K562 (cell line): ENCODE measurements around the gene FERMT3. TPM values are rescaled to one million over a fixed set of nuclear protein-coding genes. Genes with fewer than 3 reads are reported as not detected.

Experiments used
- BHLHE40 ChIP-seq: IDR thresholded peaks from 2 replicates; pipeline ENCODE4 v1.6.1; 2011; ENCODE audit warnings: low read length, improper control_type of control experiment
- CSDE1 ChIP-seq, 2 experiments: fragments of 450-650 bp; IDR thresholded peaks; 2 replicates each; pipeline ENCODE4 v1.6.1; 2016; ENCODE audit warnings: mild to moderate bottlenecking in 1 of 2
- ELF1 ChIP-seq: fragments of 200-800 bp; sonication (Bioruptor generic); IDR thresholded peaks from 2 replicates; pipeline ENCODE4 v1.6.1; 2016; ENCODE audit warnings: missing genetic modification characterization, missing compliant biosample characterization
- HNRNPL ChIP-seq: fragments of 200-400 bp; formaldehyde crosslinking; IDR thresholded peaks from 2 replicates; pipeline ENCODE4 v1.6.1; 2017; ENCODE audit warnings: low read depth, mild to moderate bottlenecking, low read length
- IRF2 ChIP-seq: sonication (generic); formaldehyde crosslinking; IDR thresholded peaks from 2 replicates; pipeline ENCODE4 v1.8.1; 2022; ENCODE audit warnings: mild to moderate bottlenecking, missing genetic modification reagents
- KAT2B ChIP-seq: IDR thresholded peaks from one replicate; pipeline ENCODE4 v1.6.1; 2012; ENCODE audit warnings: low read depth, mild to moderate bottlenecking, control low read depth, inconsistent platforms, low read length, moderate library complexity
- LCOR ChIP-seq: sonication (generic); formaldehyde crosslinking; IDR thresholded peaks from 2 replicates; pipeline ENCODE4 v1.8.0; 2022; ENCODE audit warnings: mild to moderate bottlenecking, missing genetic modification reagents
- NFRKB ChIP-seq: fragments of 450-650 bp; IDR thresholded peaks from 2 replicates; pipeline ENCODE4 v1.6.1; 2016; ENCODE audit warnings: low read depth
- SETDB1 ChIP-seq: IDR thresholded peaks from one replicate; pipeline ENCODE4 v1.6.1; 2012; ENCODE audit warnings: low read length, control low read depth, inconsistent platforms
- SMC3 ChIP-seq: conservative IDR thresholded peaks from 2 replicates; pipeline ENCODE4 v1.6.1; 2011; ENCODE audit warnings: low read depth, low read length, improper control_type of control experiment; ENCODE audit not compliant: insufficient read depth
- SP1 ChIP-seq: sonication (generic); formaldehyde crosslinking; IDR thresholded peaks from 2 replicates; pipeline ENCODE4 v1.8.1; 2022; ENCODE audit warnings: mild to moderate bottlenecking, missing genetic modification reagents
- TEAD2 ChIP-seq: fragments of 450-650 bp; IDR thresholded peaks from 2 replicates; pipeline ENCODE4 v1.6.1; 2016; ENCODE audit warnings: missing genetic modification characterization, control low read depth, missing compliant biosample characterization
- XRCC5 ChIP-seq: fragments of 200-400 bp; formaldehyde crosslinking; IDR thresholded peaks from 2 replicates; pipeline ENCODE4 v1.6.1; 2017; ENCODE audit warnings: low read depth, mild to moderate bottlenecking, low read length
- ZNF41 ChIP-seq: fragments of 250-450 bp; sonication (Bioruptor Pico); conservative IDR thresholded peaks from 2 replicates; pipeline ENCODE4 v1.4.0; 2020; ENCODE audit warnings: mild to moderate bottlenecking
- ZNF561 ChIP-seq: fragments of 450-650 bp; formaldehyde crosslinking; conservative IDR thresholded peaks from 2 replicates; pipeline ENCODE4 v1.4.0; 2020; ENCODE audit warnings: mild to moderate bottlenecking, moderate library complexity
- ZNF780A ChIP-seq: fragments of 250-450 bp; sonication (Bioruptor Pico); IDR thresholded peaks from 2 replicates; pipeline ENCODE4 v1.5.0; 2021; ENCODE audit warnings: mild to moderate bottlenecking
- polyA plus RNA-seq, 8 experiments: library from polyadenylated mRNA; depleted of rRNA in 4 of 8; stranded (reverse) in 5 of 8; unstranded in 3 of 8; fragments of >200 nt; fragmentation: Nextera tagmentation in 2 of 8; fragmentation: Illumina TruSeq in 1 of 8; extraction: Ambion mirVana in 2 of 8; extraction: Trizol in 1 of 8; gene quantifications; 2 replicates each; pipeline versions ENCODE4 v1.2.1 to v1.2.3, GENCODE V29; 2011 to 2014; ENCODE audit warnings: inconsistent platforms in 1 of 8, missing spikeins in 1 of 8
- total RNA-seq, 7 experiments: library from RNA; depleted of rRNA in 6 of 7; stranded (reverse); fragments of >200 nt in 6 of 7; fragmentation: Illumina TruSeq in 2 of 7; extraction: Trizol in 2 of 7; gene quantifications; 2 replicates each; pipeline versions ENCODE4 v1.2.1 to v1.2.3, GENCODE V29; 2011 to 2021; ENCODE audit warnings: low replicate concordance in 1 of 7
- TF ChIP-seq, protein P1 (sequence below), 2 experiments: fragments of 450-650 bp; IDR thresholded peaks; 2 replicates each; pipeline ENCODE4 v1.6.1; 2016; ENCODE audit warnings: mild to moderate bottlenecking in 2 of 2, borderline replicate concordance in 1 of 2, low read depth in 1 of 2, moderate library complexity in 1 of 2
- TF ChIP-seq, protein P2 (sequence below): IDR thresholded peaks from 2 replicates; pipeline ENCODE4 v1.6.1; 2016; ENCODE audit warnings: missing genetic modification characterization, missing compliant biosample characterization

Gene FERMT3
- total and polyA plus RNA-seq, 9 of the 15 experiments (the other 6 are each of a cell fraction or from before 2014, with no cell fraction given), result 3.2 to 275 (median 79.7) TPM

DNA sequence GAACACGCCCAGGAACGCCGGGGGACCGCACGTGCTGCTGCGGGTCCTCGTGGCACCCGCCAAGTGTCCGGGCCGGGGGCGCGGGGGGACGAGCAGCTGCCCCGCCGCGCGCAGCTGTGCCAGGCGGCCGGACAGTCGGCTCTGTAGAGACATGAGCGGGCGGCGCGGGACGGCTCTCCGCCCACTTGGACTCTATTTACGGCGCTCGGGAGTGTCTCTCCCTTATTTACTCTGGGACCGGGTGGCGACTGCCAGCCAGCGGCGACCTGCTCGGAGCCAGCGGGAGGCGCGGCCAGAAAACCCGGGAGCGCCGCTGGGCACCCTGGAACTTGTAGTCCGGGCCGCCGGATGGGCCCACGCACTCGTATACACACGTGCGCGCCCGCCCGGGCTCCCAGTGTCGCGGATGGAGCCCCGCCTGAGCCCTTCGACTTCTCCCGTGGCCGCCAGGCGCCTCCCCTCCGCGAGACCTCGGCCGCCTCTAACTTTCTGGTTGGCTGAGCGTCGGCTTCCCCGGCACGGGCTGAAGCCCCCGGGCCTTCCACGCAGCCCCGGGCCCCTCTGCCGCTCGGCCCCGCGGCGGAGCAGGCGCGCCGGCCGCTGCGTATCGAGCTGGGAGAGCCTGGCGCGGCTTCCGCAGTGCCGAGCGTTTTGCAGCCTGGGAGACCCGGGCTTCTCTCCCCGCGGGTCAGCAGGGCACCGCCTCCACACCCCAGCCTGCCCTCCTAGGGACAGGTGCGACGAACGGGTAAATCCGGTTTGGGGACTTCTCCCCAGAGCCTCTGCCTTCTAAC lies 40.5 kb upstream of the FERMT3 start, which contains the start of gene MACROD1 (continued):
- TF ChIP-seq, protein P1, sequence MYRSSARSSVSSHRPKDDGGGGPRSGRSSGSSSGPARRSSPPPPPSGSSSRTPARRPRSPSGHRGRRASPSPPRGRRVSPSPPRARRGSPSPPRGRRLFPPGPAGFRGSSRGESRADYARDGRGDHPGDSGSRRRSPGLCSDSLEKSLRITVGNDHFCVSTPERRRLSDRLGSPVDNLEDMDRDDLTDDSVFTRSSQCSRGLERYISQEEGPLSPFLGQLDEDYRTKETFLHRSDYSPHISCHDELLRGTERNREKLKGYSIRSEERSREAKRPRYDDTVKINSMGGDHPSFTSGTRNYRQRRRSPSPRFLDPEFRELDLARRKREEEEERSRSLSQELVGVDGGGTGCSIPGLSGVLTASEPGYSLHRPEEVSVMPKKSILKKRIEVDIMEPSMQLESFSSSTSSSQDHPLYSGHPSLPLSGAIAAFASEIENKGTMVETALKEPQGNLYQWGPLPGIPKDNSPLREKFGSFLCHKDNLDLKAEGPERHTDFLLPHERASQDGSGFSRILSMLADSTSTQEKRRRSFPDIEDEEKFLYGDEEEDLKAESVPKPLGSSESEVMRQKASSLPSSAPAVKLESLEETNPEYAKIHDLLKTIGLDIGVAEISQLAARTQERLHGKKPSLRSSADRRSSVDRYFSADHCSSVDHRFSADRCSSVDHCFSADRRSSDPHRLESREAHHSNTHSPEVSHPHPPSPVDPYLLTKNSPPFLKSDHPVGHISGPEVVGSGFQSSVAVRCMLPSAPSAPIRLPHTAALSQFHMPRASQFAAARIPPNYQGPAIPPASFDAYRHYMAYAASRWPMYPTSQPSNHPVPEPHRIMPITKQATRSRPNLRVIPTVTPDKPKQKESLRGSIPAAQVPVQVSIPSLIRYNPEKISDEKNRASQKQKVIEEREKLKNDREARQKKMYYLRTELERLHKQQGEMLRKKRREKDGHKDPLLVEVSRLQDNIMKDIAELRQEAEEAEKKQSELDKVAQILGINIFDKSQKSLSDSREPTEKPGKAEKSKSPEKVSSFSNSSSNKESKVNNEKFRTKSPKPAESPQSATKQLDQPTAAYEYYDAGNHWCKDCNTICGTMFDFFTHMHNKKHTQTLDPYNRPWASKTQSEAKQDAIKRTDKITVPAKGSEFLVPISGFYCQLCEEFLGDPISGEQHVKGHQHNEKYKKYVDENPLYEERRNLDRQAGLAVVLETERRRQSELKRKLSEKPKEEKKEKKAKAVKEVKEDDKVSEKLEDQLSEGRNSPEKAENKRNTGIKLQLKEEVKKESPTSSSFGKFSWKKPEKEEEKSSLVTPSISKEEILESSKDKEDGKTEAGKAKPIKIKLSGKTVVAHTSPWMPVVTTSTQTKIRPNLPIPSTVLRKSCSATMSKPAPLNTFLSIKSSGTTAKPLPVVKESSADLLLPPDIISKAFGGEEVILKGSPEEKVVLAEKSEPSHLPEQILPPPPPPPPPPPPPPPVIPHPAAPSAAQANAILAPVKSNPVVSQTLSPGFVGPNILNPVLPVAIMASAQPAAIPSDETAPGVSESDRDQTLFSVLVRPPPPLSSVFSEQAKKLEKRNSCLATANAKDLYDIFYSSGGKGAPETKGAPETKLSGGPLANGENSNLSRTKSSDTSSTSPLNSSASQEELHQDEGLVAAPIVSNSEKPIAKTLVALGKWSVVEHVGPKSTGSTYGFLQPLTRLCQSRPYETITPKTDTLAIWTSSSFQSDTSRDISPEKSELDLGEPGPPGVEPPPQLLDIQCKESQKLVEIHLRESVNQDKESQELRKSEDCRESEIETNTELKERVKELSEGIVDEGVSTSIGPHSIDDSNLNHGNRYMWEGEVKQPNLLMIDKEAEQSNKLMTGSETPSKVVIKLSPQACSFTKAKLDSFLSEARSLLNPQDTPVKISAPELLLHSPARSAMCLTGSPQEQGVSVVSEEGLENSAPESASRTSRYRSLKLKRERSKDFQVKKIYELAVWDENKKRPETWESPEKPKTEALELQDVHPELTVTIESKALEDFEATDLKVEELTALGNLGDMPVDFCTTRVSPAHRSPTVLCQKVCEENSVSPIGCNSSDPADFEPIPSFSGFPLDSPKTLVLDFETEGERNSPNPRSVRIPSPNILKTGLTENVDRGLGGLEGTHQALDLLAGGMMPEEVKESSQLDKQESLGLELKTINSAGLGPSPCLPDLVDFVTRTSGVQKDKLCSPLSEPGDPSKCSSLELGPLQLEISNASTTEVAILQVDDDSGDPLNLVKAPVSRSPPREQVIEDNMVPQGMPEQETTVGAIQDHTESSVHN (IDR thresholded peaks at IDR 0.05; ENCODE audit: borderline replicate concordance in 1 of 2, low read depth in 1 of 2), result no peak
- TF ChIP-seq SMC3 (no peak), ZNF561 (CRISPR knock-in tag) (no peak), SP1 (CRISPR knock-in tag) (peak; percentile 71; the same call in 1 of the 2 replicates), XRCC5 (peak; percentile 31; the same call in 1 of the 2 replicates), HNRNPL (peak; percentile 63; the same call in 1 of the 2 replicates), ZNF41 (CRISPR knock-in tag) (no peak), KAT2B (no peak), ZNF780A (no peak), LCOR (CRISPR knock-in tag) (no peak), CSDE1 (IDR thresholded peaks at IDR 0.05) (no peak), IRF2 (peak; percentile 14; the same call in 1 of the 2 replicates), ELF1 (tag) (peak; percentile 68), SETDB1 (no peak), BHLHE40 (peak; percentile 93), TEAD2 (no peak), NFRKB (no peak)
- TF ChIP-seq, protein P2, sequence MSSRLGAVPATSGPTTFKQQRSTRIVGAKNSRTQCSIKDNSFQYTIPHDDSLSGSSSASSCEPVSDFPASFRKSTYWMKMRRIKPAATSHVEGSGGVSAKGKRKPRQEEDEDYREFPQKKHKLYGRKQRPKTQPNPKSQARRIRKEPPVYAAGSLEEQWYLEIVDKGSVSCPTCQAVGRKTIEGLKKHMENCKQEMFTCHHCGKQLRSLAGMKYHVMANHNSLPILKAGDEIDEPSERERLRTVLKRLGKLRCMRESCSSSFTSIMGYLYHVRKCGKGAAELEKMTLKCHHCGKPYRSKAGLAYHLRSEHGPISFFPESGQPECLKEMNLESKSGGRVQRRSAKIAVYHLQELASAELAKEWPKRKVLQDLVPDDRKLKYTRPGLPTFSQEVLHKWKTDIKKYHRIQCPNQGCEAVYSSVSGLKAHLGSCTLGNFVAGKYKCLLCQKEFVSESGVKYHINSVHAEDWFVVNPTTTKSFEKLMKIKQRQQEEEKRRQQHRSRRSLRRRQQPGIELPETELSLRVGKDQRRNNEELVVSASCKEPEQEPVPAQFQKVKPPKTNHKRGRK (tag), result no peak
